ENCODE results near the gene CA9. TPM values are rescaled to one million over a fixed set of nuclear protein-coding genes. Genes with fewer than 3 reads are reported as not detected.
"Not testable (repeated sequence)": the region's sequence is repeated elsewhere in the genome, so short reads cannot be mapped to it uniquely, and the experiment has no call there.

The CA9 gene
- total RNA-seq, result 0.13 TPM in 2 replicates

DNA sequence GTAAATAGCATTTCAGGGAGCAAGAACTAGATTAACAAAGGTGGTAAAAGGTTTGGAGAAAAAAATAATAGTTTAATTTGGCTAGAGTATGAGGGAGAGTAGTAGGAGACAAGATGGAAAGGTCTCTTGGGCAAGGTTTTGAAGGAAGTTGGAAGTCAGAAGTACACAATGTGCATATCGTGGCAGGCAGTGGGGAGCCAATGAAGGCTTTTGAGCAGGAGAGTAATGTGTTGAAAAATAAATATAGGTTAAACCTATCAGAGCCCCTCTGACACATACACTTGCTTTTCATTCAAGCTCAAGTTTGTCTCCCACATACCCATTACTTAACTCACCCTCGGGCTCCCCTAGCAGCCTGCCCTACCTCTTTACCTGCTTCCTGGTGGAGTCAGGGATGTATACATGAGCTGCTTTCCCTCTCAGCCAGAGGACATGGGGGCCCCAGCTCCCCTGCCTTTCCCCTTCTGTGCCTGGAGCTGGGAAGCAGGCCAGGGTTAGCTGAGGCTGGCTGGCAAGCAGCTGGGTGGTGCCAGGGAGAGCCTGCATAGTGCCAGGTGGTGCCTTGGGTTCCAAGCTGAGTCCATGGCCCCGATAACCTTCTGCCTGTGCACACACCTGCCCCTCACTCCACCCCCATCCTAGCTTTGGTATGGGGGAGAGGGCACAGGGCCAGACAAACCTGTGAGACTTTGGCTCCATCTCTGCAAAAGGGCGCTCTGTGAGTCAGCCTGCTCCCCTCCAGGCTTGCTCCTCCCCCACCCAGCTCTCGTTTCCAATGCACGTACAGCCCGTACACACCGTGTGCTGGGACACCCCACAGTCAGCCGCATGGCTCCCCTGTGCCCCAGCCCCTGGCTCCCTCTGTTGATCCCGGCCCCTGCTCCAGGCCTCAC is at the start of gene CA9:
Gene CA9 (plus strand): TSS at position 797 of the 893 bp plus-strand sequence. CDS start 32 bp downstream, at position 829.
- DNase-seq (ENCODE audit: low read depth in 2 of 2), result no peak

DNA sequence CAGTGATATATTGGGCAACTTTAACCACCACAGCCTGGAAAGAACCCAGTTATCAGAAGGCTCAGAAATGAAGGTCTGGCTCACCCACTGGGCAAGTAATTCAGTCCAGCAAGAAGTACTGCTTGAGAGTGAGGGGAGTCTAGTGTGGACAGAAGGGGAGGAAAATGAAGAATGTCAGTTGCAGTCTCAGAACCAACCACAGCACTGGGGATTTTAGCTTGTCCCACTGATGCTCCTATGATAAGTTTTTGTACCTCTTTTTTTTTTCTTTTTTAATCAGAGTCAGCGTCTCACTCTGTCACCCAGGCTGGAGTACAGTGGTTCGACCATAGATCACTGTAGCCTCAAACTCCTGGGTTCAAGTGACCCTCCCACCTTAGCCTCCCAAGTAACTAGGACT is 46.2 kb upstream of the CA9 start:
- no peak for DNase-seq (ENCODE audit: low read depth in 2 of 2)

DNA sequence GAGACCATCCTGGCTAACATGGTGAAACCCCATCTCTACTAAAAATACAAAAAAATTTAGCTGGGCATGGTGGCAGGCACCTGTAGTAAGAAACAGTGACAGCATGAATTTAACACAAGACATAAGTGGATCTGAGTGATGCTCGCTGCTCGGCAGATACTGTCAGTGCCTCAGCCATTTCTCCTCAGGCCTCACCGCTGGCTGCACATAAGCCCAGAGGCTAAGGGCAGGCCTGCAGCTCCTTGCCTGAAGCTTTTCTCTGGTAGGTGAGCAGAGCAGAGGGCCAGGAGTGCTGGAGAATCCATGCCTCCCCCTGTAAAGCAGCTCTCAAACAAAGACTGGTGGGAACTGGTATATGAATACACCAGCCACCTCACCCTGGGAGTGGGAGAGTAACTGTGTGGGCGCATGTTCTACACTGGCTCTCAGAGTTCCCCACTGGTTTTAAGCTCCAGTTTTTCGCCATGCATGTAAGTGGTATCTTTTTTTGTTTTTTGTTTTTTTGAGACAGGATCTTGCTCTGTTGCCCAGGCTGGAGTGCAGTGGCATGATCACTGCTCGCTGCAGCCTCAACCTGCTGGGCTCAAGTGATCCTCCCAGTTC is 45.2 kb upstream of the CA9 start:
- DNase-seq (ENCODE audit: low read depth in 2 of 2), result no peak

DNA sequence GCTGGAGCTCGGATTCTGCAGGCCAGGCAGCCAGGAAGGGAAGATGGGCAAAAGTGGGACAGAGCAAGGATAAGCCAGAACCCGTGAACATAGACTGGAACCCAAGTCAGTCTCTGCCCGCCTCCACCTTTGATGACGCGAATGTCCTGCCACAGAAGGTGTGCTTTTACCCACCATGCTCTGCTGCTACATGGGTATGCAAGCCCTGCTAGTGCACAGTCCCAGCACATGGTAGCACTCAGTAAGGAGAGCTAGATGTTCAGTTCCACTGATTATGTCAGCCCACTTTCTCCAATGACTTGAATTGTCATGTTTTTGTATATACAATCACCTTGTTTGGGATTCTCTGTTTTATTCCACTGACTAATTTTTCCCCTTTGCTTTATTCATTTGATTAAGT is 44.1 kb upstream of the CA9 start:
- no peak for DNase-seq (ENCODE audit: low read depth in 2 of 2)

DNA sequence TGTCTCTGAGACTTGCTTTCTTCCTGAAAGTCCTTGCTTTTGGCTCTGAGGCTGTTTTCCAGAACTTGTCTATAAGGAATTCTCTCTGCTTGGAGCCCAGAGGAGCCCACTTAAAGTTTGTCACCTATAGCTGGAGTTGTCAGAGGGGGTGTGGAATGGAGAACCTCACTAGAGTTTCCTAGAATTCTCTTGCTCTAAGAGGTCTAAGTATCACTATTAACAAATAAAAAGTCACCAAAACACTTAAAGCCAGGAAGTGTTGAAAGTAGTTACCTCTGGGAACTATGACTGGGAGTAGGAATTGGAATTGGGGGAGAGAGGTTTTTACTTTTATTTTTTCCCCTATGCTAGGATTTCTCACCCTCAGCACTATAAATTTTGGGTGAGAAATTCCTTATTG is 38.0 kb upstream of the CA9 start:
- DNase-seq (ENCODE audit: low read depth in 2 of 2), result no peak

DNA sequence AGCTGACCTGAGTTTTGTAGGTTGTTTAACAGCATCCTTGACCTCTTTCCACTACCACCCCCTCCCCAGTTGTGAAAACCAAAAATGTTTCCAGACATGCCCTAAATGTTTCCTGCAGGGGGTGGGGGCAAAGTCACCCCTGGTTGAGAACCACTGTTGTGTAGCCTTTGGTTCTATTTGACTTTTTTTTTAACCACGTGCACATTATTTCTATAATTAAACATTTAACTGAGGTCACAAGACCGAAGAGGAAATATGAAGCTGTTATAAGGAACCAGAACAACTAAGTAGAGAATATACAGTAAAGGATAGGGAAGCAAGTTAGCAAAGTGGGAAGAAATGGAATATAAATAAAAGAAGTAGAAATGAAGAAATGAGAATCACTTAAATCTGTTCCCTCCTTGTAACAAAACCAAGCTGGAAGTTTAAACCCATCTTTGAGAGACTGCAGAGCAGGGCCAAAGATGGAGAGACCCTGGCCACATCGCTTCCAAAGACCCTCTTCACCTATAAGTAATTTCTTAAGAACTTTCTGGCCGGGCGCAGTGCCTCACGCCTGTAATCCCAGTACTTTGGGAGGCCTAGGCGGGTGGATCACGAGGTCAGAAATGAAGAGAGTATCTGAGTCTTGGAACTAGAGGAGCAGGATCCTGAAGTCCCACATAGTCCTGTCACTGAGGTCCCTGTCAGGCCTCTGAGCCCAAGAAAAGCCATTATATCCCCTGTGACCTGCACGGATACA is 37.4 kb upstream of the CA9 start:
- DNase-seq (ENCODE audit: low read depth in 2 of 2), result no peak

DNA sequence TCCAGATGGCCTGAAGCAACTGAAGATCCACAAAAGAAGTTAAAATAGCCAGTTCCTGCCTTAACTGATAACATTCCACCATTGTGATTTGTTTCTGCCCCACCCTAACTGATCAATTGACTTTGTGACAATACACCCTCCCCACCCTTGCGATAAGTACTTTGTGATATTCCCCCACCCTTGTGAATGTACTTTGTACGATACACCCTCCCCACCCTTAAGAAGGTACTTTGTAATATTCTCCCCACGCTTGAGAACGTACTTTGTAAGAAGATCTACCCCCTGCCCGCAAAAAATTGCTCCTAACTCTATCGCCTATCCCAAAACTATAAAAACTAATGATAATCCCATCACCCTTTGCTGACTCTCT is 36.9 kb upstream of the CA9 start:
- not testable (repeated sequence) for DNase-seq (ENCODE audit: low read depth in 2 of 2)

DNA sequence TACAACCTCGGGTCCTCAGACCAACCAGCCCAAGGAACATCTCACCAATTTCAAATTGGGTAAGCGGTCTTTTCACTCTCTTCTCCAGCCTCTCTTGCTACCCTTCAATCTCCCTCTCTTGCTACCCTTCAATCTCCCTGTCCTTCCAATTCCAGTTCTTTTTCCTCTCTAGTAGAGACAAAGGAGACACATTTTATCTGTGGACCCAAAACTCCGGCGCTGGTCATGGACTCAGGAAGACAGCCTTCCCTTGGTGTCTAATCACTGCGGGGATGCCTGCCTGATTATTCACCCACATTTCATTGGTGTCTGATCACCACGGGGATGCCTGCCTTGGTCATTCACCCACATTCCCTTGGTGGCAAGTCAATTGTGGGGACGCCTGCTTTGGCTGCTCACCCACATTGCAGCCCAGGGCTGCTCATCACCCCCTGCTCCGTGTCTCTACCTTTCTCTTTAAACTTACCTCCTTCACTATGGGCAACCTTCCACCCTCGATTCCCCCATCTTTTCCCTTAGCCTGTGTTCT is 36.2 kb upstream of the CA9 start:
- DNase-seq (ENCODE audit: low read depth in 2 of 2), result not testable (repeated sequence)

DNA sequence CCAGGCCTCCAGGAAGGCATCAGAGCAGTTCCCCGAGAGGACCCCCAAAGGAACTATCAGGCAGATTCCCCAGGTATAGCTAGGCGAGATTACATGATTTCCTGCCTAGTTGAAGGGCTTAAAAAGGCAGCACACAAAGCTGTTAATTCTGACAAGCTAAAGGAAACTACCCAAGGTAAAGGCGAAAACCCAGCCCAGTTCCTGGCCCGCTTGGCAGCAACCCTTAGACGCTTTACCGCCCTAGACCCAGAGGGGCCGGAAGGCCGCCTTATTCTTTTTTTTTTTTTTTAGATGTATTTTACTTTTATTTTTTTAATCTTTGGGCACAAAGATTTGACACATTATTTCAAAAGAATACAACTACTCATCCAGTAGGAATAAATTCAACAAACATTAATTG is 35.0 kb upstream of the CA9 start:
- not testable (repeated sequence) for DNase-seq (ENCODE audit: low read depth in 2 of 2)

DNA sequence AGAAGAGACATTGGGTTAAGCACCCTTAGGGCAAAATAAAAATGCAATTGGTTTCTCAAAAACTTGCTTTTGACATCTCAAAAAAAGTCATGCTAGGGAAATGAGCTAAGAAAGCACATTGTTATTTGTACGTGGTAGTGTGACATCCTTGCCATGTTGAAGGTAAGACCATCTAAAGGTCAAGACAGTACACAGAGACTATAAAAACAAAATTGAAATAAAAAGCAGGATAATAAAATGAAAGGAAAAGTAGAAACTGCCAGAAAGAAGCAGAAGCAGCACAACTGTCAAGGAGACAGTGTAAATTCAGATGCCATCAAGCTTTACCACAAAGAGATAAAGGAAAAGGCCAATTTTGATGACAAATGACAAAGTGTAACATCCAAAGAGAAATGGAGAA is 34.5 kb upstream of the CA9 start:
- DNase-seq (ENCODE audit: low read depth in 2 of 2), result not testable (repeated sequence)

DNA sequence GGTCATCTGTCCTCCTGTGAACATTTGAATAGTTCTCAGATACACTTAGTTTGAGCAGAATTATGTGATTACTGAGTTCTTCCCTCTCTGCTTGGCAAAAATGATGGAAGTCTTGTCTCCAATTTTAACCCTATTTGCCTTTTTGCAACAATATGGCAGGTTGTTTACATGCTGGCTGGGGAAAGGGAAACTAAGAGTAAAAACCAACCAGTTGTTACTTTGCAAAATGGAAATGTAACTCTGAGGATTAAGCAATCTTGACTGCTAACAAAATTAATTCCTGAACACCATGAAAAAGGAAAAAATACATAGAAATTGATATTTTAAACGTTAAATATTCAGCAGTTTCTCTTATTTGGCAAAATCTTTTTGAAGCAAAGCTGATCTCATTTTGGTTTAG is 34.1 kb upstream of the CA9 start:
- no peak for DNase-seq (ENCODE audit: low read depth in 2 of 2)

DNA sequence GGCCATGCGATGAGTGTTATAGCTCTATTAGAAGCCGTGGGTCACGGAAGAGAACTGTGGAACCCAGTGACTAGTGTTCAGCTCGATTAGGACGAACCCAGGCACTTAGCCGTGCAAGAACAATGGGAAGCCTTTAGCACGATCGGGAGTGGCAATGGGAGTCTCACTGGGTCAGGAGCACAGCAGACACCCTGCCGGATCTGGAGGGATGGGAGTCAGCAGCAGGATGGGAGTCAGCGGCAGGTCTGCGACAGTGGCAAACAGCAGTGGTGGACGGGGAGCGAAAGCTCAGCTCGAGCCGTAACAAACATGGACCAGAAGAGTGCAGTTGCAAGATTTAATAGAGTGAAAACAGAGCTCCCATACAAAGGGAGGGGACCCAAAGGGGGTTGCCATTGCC is 33.3 kb upstream of the CA9 start:
- DNase-seq (ENCODE audit: low read depth in 2 of 2), result not testable (repeated sequence)

DNA sequence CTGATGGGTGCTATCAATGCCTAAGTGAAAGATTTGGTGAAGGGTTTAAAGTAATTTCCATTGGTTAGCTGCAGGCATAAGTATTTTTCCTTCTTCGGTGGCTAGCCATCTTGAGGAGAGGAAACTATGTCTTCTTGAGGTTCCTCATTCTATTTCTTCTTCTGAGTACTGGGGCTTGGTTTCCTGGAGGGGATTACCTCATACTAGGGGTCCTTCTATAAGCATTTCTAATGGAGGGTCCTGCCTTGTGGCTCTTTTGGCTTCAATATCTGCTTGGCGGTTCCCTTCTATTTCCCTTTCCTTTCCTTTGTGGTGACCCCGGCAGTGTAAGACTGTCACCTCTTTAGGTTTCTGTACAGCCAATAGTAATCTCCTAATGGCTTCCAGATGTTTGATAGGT is 32.2 kb upstream of the CA9 start:
- DNase-seq (ENCODE audit: low read depth in 2 of 2), result not testable (repeated sequence)

DNA sequence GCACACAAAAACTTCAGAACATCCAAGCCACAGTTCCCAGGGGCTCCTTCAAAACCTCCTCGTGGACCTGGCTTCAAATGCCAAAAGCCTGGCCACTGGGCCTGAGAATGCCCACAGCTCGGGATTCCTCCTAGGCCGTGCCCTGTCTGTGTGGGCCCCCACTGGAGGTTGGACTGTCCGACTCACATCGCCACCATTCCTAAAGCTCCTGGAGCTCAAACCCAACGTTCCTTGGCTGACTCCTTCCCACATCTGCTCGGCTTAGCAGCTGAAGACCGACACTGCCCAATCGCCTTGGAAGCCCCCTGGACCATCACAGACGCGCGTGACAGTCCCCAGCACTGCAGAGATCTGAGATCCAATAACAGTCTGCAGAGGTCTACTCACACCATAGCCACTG is 30.7 kb upstream of the CA9 start:
- DNase-seq (ENCODE audit: low read depth in 2 of 2), result no peak

DNA sequence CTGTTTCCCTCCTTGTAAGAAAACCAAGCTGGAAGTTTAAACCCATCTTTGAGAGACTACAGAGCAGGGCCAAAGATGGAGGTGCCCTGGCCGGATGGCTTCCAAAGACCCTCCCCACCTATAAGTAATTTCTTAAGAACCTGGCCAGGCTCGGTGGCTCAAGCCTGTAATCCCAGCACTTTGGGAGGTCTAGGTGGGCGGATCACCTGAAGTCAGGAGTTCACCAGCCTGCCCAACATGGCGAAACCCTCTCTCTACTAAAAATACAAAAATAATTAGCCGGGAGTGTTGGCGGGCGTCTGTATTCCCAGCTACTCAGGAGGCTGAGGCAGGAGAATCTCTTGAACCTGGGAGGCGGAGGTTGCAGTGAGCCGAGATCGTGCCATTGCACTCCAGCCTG is 28.0 kb upstream of the CA9 start:
- not testable (repeated sequence) for DNase-seq (ENCODE audit: low read depth in 2 of 2)

DNA sequence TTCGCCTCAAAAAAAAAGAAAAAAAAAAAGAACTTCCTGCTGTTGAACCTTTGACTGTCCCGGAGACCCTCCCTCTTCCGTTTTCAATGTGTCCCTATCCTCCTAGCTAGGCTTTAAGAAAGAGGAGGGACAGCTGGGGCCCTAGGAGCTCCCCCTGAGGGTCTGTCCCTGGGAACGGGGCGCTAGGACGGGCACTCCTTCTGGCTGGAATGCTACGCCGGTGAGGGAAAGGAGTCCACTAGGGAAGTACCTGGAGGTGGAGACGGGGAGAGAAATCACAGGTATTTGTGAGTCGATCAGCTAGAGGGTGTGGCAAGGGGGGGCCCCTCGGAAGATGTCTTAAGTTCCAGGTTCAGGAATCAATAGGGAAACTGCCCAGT is 27.6 kb upstream of the CA9 start:
- no peak for DNase-seq (ENCODE audit: low read depth in 2 of 2)

DNA sequence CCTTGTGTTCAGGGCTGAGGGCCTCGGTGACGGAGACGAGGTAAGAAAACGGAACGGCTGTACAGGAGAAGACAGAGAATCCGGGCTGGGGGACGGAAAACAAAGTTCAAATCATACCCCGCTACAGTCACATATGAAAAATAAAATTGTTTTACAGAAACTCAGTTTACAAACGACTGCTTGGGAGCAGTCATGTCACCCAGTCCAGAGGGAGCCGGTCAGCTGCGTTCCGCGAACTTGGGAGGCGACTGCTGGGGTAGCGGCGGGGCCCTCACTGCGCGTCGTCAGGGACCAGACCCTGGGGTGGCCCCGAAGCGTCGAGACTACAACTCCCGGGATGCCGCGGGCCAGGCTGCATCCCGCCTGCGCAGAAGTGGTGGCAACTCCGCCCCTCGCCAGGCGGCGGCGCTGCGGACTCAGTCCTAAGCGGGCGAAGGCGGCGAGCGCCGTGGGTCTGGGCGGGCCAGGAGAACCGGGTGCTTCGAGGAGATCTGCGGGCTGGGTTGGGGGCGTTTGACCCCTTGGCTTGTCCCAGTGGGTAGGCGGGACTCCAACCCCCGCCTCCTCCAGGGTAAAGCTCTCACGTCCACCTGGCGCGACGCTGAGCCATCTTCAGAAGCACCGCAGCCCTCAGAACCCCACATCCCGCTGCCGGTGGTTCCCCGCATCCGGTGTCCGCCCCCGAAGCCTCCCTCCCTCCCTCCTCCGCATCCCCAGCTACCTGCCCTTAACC is 27.0 kb upstream of the CA9 start:
- DNase-seq (ENCODE audit: low read depth in 2 of 2), result peak; percentile 59 to 86

DNA sequence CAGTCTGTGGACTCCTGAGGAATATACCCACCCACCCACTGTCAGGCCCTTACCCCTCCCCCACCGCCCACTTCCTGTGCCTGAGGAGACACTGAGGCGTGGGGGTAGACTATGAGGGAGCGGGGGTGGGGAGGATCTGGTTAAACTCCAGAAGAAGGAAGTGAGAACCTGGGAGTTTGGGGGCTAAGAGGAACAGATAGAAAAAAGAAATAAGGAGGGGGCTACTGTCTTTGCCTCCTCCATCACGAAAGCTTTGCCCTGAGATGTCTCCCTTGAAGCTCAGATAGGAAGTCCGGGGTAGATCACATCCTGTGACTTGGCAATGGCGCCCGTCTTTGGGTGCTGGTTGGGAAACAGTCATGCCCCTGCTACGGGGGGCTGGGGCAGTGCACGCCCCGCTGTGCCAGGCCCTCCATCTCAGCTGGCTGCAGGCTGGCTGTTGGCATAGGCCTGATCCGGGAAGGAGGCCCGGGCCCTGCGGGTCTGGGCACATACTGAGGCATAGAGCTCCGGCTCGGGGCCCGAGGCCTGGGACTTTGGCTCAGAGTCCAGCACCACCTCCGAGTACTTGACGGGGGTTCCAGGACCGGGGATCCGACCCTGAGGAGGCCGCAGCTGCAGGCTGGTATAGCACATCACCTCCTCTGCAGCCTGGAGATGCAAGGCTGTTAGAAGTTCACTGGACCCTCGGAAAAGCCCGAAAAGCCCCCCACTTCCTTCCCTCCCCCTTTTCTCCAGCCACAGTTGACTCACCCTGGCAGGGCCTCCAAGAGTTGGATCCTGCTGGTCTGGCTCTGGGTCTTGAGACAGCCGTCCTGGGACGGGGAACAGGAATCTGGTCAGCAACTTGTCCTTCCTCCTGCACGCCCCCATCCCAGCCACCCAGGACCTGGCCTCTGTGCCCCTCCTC is 24.0 kb upstream of the CA9 start:
- DNase-seq (ENCODE audit: low read depth in 2 of 2), result no peak

DNA sequence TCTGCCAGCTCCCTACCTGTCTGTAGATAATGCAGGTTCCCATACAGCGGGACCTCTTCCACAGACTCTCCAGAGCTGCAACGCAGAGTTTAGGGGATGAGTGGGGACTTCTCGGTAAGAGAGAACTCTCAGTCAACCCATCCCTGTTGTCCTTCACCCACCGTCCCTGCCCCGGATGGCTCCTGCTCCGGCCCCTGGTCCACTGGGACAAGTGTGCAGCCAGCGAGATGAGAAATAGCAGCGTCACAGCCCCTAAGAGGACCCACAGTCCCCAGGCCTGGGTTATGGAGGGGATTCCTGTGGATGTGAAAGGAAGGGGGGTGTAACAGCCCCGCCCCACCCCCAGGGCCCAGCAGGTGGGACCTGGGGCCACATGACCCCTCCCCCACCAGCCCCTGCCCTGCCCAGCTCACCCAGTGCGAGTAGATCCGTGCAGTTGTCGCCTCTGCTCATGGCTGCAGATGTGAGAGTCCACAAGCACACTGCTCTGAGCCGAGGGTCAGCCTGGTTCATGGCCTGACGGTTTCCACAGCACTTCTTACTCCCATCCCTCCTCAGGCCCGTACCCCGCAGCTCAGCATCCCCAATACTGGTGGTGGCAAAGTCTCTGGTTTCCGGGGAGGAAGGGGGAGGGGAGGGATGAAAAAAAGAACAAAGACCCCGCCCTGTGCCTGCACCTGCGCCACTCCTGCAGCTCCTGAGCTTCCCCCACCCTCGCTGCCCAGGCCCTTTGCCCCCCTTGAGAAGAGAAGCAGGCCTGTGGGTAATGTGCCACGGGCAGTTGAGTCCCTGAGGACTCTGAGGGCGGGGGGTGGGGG is 23.2 kb upstream of the CA9 start, which contains the start of gene SIT1:
Gene SIT1 (minus strand): TSS at position 591 of the 818 bp plus-strand sequence. CDS start 78 bp downstream, at position 513.
- no peak for DNase-seq (ENCODE audit: low read depth in 2 of 2)

All from dermis microvascular lymphatic vessel endothelial cell (primary cell).